Prostate gland (tissue), 2 donors: Measurements from ENCODE around the gene UQCR11.

Source experiments
- CTCF ChIP-seq, 4 experiments: fragments of 200-600 bp in 2 of 4; fragments of 450-650 bp in 2 of 4; sonication (generic) in 2 of 4; IDR thresholded peaks; 1 replicate in 3 of 4; 2 replicates in 1 of 4; pipeline ENCODE4 v1.5.1; 2016 to 2019; ENCODE audit warnings: antibody characterized with exemption in 4 of 4, mild to moderate bottlenecking in 2 of 4, moderate library complexity in 2 of 4
- POLR2A ChIP-seq: fragments of 450-650 bp; IDR thresholded peaks from one replicate; pipeline ENCODE4 v1.6.1; 2016; ENCODE audit warnings: antibody characterized with exemption, mild to moderate bottlenecking
- POLR2AphosphoS5 ChIP-seq: sonication (generic); formaldehyde crosslinking; IDR thresholded peaks from one replicate; pipeline ENCODE4 v1.6.1; 2017; ENCODE audit warnings: antibody characterized with exemption

GRCh38 chr19:1561236-1561842 is 43.9 kb downstream of the UQCR11 start:
- TF ChIP-seq CTCF (IDR thresholded peaks at IDR 0.05) (no peak), POLR2A (no peak), POLR2AphosphoS5 (no peak)
